Activated CD4-positive, alpha-beta T cell treated with anti-CD3 and anti-CD28 coated beads, Interleukin-2, Interleukin-4, amounts not matched to agents 100 ng/mL and 50 ng/mL, durations not matched to agents 16 hours and 8 hours (primary cell): Measurements from ENCODE around the gene SMIM5.

Experiments
- DNase-seq: peaks from one replicate; pipeline ENCODE4 v3.0.0-alpha.2; 2020; ENCODE audit warnings: low spot score

The SMIM5 gene

DNA sequence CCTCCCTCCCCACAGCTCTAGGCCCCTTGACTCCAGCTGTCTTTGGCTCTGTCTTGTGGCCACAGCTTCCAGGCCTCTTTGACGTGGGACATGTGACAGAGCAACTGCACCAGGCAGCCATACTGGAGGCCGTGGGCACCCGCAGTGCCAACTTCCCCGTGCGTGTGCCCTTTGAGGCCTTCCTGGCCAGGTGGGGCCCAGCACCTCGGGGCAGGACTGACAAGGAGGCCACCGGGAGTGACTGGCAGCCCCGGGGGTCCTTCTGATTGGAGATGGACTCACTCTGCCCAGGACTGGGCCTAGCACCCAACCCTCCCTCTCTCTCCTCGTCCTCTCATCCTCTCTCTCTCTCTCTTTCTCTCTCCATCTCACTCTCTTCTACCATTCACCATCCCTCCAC, 30.1 kb upstream of the SMIM5 start:
- no peak for DNase-seq

DNA sequence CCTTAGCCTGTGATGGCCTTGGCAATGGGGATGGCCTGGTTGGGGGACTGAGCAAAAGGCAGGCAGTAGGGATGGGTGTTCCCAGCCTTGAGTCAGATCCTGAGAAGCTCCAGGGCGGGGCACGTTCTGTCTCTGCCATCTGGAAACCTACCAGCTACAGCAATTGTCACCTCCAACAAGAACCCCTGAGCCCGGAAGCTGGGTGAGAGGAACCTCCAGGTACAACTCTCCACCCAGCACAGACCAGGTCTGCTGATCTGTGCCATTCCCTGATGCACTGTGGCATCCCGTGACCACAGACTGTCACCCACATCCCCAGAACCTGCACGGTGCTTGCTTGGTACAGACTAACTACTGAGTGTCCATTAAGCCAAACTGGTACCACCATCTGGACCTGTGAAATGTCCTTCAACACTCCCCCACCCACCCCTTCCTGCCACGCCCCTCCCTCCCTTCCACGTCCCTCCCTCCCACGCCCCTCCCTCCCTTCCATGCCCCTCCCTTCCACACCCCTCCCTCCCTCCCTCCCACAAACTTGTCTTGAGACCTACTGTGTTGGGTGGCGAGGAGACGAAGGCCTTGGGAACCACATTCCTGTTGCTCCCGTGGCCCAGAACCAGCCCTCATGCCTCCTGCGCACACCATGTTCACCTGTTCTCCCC, 29.1 kb upstream of the SMIM5 start:
- no peak for DNase-seq

DNA sequence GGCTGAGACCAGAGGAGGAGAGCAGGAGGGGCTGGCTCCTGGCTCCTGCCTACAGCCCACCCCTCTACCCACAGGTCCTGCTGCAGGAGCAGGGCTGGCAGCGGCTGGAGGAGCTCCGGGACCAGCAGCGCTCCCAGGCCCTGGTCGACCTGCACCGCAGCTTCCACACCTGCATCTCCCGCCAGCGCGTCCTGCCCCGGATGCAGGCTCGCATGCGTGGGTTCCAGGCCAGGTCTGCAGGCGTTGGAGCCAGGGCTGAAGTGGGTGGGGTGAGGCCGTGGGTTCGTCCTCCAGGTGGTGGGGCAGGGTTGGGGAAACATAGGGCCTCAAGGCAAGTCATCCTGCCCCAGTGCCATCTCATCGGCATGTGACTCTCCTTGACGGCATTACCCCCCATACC, 27.4 kb upstream of the SMIM5 start:
- no peak for DNase-seq

DNA sequence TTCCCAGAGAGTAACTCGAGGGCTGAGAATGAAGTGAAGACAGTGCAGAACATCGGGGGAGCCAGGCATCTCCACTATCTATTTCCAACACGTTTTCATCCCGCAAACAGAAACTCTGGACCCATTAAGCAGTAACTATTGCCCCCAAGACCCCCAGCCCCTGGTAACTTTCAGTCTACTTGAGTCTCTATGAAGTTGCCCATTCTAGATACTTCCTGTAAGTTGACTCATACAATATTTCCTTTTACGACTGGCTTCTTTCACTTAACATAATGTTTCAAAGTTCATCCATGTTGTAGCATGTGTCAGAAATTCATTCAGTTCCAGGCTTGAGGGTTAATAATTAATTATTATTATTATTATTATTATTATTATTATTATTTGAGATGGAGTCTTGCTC, 26.1 kb upstream of the SMIM5 start:
- DNase-seq, result no peak

DNA sequence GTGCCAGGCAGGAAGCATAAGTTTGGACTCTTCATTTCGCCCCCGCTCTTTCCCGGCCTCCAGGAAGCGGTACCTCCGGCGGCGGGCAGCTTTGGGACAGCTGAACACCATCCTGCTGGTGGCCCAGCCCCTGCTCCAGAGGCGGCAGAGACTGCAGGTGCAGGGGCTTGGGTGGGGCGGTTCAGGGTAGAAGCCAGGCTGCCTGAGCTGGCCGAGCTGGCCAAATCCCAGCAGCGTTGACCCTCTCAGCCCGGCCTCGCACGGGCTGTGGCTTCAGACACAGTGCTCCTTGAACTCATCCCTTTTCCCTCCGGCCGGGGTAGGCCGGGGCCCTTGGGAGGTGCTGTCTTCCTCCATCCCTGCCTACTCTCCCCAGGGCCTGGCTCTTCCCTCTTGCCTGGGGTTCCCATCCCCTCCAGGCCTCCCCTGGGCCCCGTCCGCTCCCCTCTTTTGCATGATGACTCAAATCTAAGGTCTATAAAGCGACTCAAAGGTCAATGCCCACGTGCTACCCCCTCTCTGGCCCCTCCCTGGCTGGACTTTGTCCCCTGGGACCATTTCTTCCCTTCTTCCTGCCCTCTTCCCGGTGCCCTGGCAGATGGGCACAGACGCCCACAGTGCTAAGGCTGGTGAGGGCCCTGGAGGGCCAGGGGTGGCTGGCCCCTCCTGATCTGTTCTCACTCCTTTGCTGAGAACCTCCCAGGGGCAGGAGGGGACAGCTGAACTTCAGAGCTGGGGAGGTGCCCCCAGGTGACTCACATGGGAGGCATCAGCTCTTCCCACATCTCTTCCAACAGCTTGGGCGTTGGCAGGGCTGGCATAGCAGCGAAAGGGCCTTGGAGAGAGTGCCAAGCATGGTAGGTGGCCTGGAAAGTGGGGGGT, 22.9 kb upstream of the SMIM5 start:
- DNase-seq, result no peak

DNA sequence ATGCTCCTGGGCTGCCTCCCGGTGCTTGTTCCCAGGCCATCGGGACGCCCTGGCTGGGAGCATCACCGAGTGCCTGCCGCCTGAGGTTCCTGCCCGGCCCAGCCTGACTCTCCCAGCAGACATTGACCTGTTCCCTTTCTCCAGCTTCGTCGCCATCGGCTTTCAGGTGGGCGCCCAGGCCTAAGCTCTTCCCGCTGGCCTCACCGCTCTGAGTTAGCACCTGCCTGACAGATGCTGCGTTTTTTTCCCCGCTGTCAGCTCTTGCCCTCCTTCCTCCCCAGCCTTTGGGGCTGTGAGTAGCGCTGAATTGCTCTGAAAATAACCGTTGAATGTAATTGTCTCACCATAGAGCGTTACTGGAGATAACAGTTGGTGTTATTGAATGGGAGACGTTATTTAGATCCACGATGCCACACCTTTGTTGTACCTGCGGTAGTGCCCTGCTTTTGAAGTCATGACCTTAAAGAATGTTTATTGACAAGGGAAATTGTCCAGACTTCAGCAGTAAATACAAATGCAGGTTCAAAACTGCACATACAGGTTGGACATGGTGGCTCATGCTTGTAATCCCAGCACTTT, 21.3 kb upstream of the SMIM5 start:
- no peak for DNase-seq

DNA sequence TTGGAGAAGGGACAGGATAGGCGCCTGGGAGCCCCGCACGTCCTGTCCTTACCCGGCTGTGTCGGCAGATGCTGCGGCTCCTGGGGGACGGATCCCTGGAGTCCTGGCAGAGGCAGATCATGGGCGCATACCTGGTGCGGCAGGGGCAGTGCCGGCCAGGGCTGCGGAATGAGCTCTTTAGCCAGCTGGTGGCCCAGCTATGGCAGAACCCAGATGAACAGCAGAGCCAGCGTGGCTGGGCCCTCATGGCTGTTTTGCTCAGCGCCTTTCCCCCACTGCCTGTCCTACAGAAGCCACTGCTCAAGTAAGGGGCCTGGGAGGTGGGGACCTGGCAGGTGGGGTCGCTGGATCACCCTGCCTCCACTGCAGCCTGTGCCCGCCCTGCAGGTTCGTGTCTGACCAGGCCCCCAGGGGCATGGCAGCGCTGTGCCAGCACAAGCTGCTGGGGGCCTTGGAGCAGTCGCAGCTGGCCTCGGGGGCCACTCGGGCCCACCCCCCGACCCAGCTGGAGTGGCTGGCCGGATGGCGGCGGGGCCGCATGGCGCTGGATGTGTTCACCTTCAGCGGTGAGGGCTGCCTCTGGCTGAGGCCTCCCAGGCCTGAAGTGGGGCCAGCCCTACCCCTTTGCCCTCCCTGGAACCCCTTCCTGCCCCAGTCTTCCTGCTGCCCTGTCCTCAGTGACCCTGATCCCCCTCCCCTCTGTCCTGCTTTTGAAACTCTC, 20.2 kb upstream of the SMIM5 start:
- no peak for DNase-seq

DNA sequence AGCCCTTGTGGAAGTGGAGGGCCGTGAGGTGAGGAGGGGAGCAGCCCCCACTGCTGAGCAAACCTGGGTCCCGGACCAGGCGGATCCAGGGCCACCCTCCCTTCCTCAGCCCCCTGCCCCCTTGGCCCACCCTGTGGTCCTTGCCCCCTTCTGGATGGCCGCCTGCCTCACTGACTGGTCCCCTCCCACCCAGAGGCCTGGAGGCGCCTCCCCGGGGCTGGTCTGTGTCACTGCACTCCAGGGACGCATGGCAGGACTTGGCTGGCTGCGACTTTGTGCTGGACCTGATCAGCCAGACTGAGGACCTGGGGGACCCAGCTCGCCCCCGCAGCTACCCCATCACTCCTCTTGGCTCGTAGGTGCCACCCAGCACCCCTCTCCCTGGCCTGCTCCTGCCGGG, 19.2 kb upstream of the SMIM5 start:
- DNase-seq, result no peak

DNA sequence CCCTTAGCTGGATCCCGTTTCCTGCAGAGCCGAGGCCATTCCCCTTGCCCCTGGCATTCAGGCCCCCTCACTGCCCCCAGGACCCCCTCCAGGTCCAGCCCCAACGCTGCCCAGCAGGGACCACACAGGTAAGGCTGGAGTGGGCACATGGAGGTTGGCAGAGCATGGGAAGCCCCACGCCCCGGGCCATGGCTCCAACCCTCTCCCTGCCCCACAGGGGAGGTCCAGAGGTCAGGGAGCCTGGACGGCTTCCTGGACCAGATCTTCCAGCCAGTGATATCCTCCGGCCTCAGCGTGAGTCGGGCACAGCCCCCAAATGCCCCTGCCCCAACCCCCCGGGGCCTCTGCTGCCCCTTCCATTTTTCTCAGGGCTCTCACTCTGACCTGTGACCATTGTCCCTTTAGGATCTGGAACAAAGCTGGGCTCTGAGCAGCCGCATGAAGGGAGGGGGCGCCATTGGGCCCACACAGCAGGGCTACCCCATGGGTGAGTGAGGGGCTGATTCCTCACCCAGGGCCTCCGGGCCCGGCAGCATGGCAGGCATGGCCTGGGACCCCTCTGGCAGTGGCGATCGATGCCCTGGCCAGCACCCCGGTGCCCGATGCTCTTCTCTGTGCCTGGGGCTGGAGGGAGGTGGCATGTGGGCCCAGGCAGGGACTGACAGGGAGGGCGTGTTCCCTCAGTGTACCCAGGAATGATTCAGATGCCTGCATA, 18.5 kb upstream of the SMIM5 start:
- DNase-seq, result no peak

DNA sequence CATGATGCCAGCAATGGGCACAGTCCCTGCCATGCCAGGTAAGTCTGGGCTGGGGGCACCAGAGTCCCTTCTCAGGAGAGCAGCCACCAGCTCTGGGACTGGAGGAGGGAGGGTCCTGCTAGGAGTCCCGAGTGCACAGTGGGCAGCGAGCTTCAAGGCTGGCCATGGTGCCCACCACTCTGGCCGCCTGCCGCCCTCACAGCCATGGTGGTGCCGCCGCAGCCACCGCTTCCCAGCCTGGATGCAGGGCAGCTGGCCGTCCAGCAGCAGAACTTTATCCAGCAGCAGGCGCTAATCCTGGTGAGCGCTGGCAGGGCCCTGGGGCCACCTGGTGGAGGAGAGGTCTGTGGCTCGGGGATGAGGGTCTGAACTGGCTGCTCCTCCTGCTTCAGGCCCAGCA, 17.9 kb upstream of the SMIM5 start:
- no peak for DNase-seq

DNA sequence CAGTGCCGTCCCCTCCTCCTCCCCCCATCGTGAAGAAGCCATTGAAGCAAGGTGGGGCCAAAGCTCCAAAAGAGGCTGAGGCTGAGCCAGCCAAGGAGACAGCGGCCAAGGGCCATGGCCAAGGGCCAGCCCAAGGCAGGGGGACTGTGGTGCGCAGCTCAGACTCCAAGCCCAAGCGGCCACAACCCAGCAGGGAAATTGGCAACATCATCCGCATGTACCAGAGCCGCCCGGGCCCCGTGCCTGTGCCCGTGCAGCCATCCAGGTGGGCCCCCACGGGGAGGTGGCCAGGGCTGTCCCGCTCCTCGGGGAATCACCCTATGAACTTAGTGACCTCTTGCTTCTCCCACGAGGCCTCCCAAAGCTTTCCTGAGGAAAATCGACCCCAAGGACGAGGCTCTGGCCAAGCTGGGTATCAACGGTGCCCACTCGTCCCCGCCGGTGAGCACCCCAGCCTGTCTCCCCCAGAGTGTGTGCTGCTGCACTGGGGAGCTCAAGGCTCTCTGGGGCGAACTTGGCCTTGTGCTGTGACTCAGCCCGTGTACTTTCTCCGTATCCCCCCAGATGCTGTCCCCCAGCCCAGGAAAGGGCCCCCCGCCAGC, 16.6 kb upstream of the SMIM5 start:
- no peak for DNase-seq

DNA sequence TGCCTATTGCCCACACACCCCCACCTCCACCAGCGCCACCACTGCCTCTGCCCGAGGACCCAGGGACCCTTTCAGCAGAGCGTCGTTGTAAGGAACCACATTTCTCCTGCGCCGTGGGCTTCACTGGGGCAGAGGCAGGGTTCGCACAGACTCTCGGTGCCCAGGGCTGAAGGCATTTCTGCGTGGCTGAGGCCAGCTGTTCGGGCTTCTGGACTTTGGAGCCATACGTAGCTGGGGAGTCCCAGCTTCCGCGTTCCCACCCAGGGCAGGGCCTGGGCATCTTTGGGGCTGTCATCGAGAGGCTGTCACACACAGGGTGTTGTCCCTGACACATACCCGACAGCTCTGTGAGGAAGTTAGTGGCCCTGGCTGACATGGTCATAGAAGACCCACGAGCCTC, 16.0 kb upstream of the SMIM5 start:
- DNase-seq, result no peak

DNA sequence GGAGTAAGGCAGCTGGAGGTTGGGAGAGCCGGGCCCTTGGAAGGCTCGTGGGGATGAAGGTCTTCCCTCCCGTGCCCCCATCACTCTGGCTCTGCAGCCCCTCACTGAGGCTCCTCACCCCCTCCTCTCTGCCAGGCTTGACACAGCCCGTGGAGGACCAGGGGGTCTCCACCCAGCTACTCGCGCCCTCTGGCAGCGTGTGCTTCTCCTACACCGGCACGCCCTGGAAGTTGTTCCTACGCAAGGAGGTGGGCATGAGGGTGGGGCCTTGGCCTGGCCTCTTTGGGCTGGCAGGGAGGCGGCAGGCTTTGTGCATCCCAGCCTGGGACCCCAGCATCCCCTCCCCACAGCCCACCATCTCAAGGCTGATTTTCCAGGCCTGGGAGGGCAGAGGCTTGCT, 15.6 kb upstream of the SMIM5 start:
- DNase-seq, result no peak

DNA sequence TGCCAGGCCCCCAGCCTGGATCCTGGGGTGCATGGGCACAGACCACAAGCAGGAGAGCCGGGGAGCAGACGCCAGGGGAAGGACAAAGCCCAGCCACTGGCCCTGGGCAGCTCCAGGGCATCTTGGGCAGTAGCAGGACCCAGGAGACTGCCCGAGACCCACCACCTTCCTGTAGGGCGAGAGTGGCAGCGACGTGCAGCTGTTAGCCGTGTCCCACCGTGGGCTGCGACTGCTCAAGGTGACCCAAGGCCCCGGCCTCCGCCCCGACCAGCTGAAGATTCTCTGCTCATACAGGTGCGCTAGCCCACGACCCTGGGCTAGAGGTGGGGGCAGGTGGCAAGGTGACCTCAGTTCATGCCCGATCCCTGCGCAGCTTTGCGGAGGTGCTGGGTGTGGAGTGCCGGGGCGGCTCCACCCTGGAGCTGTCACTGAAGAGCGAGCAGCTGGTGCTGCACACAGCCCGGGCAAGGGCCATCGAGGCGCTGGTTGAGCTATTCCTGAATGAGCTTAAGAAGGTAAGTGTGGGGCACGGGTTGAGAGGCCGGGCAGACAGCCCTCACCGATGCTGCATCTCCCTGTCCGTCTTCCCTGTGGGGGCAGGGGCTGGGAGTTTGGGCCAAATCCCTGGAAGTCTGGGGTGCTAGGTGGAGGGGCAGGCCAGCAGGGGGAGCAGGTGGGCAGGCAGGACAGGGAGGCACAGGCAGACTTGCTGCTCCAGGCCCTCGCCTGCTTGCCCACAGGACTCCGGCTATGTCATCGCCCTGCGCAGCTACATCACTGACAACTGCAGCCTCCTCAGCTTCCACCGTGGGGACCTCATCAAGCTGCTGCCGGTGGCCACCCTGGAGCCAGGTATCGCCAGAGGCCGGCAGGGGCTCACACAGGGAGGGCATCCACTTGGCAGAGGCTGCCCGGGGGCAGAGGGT, 13.5 kb upstream of the SMIM5 start:
- no peak for DNase-seq

DNA sequence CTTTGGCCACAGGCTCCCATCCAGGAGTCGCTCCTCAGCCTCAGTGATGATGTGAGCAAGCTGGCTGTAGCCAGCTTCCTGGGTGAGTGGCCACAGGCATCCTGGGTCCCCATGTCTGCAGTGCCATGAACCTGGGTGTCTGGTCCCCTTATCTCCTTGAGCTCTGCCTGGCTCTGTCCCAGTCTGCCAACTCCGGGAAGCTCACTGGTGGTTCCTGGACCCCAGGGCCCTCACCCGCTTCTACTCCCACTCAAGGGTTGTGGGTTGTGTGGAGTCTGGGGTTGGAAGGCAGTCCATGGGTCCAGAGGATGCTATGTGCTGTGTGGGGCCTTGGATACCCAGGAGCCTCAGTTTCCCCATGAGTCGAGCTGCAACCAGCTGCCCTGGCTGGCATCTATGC, 11.7 kb upstream of the SMIM5 start:
- DNase-seq, result no peak

DNA sequence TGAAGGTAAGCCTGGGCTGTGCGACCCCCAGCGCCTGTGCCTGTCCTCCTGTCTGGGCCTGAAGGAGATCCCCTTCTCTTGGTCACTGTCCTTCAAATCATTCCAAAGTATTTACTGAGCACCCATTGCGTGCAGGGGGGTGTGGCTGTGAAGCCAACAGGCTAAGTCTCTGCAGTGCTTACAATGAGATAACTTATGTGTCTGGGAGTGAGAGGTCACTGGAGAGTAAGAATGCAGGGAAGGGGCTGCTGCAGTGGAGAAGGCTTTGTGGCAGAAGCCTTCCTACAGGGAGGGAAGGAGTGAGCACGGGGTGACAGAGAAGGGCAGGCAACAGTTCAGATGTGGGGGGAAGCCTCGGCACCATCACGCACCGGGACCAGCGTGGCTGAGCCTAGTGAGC, 11.2 kb upstream of the SMIM5 start:
- no peak for DNase-seq

DNA sequence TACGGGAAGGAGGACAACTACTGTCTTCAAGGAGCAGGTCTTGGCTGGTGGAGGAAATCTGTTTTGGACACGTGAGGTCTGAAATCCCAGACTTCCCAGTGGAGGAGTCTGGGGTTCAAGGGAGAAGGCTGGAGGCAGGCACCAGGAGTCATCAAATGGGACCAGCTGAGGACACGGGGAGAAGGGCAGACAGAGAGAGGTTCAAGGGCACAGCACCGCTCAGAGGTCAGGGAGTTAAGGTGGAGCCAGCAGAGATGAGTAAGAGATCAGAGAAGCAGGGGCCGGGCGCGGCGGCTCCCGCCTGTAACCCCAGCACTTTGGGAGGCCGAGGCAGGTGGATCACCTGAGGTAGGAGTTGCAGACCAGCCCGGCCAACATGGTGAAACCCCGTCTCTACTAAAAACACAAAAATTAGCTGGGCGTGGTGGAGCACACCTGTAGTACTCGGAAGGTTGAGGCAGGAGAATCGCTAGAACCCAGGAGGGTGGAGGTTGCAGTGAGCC, 10.4 kb upstream of the SMIM5 start:
- DNase-seq, result no peak

DNA sequence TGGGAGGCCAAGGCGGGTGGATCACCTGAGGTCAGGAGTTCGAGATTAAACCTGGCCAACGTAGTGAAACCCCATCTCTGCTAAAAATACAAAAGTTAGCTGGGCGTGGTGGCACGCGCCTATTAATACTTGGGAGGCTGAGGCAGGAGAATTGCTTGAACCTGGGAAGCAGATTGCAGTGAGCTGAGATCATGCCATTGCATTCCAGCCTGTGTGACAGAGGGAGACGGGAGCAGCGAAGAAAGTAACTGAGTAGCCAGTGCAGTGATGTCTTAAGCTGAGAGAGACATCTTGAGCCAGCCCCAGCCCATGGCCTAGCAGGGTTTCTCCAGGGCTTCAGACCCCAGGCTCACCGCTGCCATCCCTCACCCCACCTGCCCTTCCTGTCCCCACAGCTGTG, 9.8 kb upstream of the SMIM5 start:
- no peak for DNase-seq

DNA sequence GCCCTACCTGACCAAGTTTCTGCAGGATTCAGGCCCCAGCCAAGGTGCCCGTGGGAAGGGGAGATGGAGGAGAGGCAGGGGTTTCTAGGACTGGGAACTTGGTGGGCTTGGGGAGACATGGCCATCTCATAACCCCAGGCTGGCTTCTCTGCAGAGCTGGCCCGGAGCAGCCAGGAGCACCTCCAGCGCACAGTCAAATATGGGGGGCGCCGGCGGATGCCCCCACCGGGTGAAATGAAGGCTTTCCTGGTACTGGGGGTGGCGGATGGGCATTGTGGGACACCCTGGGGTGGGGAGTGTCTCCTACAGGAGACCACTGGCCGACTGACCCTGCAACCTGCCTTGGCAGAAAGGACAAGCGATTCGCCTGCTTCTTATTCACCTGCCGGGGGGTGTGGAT, 9.2 kb upstream of the SMIM5 start:
- DNase-seq, result no peak

DNA sequence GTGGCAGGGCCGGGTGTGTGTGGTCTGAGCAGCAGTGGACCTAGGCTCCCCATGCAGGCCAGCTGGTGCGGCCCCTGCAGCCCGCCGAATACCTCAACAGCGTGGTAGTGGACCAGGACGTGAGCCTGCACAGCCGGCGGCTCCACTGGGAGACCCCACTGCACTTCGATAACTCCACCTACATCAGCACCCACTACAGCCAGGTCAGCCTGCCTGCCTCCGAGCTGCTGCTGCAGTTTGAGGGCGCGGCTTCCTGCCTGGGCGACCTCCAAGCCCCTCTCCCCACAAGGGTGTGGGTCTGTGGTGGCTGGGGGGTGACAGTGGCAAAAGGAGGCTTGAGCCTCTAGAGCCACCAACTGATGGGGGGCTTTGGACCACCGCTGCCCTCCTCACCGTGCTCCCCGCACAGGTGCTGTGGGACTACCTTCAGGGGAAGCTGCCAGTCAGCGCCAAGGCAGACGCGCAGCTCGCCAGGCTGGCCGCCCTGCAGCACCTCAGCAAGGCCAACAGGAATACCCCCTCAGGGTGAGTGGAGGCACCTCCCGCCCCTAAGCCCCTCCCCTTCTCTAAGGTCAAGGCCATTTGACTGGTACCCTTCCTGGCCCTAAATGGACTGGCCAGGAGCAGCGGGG, 8.4 kb upstream of the SMIM5 start:
- DNase-seq, result no peak
